Kidney epithelial cell (primary cell): Measurements from ENCODE around the gene TMUB1. TPM values are rescaled to one million over a fixed set of nuclear protein-coding genes. Genes with fewer than 3 reads are reported as not detected.

Experiments used
- DNase-seq: peaks from one replicate; pipeline ENCODE4 v3.0.0-alpha.2; 2010; ENCODE audit warnings: low read depth
- H3K27me3 ChIP-seq: 2 replicates; pipeline ENCODE4 v1.6.0; 2011; ENCODE audit warnings: low read length; ENCODE audit not compliant: control insufficient read depth, insufficient read depth
- H3K36me3 ChIP-seq: 2 replicates; pipeline ENCODE4 v1.5.1; 2011; ENCODE audit warnings: low read length; ENCODE audit not compliant: control insufficient read depth, insufficient read depth
- H3K4me3 ChIP-seq: 2 replicates; pipeline ENCODE4 v1.5.1; 2011; ENCODE audit warnings: low read depth, mild to moderate bottlenecking, control low read depth, low read length
- CTCF ChIP-seq: IDR thresholded peaks from 2 replicates; pipeline ENCODE4 v1.5.1; 2011; ENCODE audit warnings: mild to moderate bottlenecking, moderate library complexity, low read length, control low read depth, inconsistent platforms; ENCODE audit not compliant: insufficient read depth, poor library complexity, severe bottlenecking
- total RNA-seq: library from RNA; depleted of rRNA; stranded (reverse); fragments of >200 nt; gene quantifications from 2 replicates; pipeline ENCODE4 v1.2.3, GENCODE V29; 2015

The TMUB1 gene
- total RNA-seq, 1 donor from 2014 or later: 46.3 TPM

DNA sequence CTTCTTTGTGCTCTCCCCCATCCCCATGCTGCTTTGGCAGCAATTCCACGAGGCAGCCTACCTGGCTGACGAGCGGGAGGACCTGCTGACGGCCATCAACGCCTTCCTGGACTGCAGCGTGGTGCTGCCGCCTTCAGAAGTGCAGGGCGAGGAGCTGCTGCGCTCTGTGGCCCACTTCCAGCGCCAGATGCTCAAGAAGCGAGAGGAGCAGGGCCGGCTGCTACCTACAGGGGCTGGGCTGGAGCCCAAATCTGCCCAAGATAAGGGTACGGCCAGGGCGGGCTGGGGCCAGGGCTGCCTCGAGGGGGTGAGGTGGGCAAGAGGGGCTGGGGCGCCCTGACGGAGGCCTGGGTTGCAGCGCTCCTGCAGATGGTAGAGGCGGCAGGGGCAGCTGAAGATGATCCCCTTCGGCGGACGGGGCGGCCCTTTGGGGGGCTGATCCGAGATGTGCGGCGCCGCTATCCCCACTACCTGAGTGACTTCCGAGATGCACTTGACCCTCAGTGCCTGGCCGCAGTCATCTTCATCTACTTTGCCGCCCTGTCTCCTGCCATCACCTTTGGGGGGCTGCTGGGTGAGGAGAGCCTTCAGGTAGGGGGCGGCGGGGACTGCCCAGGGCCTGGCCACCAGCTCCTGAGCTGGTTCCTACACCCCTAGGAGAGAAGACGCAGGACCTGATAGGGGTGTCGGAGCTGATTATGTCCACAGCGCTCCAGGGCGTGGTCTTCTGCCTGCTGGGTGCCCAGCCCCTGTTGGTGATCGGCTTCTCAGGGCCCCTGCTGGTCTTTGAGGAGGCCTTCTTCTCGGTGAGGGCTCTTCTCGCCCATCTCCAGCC lies 12.0 kb downstream of the TMUB1 start:
- Histone ChIP-seq H3K27me3 (no peaks in the 10 kb centered on the region), H3K4me3 (no peak overlapping the region), H3K36me3 (peaks cover 3% of the 10 kb centered on the region)
- no peak for DNase-seq
- TF ChIP-seq CTCF: no peak

DNA sequence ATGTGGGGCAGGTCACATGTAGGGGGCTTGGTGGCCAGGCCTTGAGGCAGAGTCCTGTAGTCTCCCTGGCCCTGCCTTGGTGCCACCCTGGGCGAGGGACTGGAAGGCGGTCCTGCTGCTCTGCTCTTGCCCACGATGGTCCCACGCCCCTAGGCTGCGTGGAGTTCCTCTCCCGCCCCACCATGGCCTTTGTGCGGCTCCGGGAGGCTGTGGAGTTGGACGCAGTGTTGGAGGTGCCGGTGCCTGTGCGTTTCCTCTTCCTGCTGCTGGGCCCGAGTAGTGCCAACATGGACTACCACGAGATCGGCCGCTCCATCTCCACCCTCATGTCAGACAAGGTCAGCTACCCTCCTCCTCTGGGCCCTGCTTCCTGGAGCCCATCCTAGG lies 12.7 kb downstream of the TMUB1 start:
- TF ChIP-seq CTCF: no peak
- DNase-seq: no peak
- Histone ChIP-seq H3K36me3 (peaks cover 4% of the 10 kb centered on the region), H3K4me3 (no peak overlapping the region), H3K27me3 (no peaks in the 10 kb centered on the region)

GRCh38 chr7:151069841-151070573 lies 13.3 kb downstream of the TMUB1 start:
- Histone ChIP-seq H3K4me3 (no peak overlapping the region), H3K36me3 (peaks cover 4% of the 10 kb centered on the region), H3K27me3 (no peaks in the 10 kb centered on the region)
- no peak for DNase-seq
- TF ChIP-seq CTCF: no peak

GRCh38 chr7:151068069-151068773 lies 15.1 kb downstream of the TMUB1 start:
- TF ChIP-seq CTCF: no peak
- Histone ChIP-seq H3K36me3 (peaks cover 4% of the 10 kb centered on the region), H3K4me3 (no peak overlapping the region), H3K27me3 (no peaks in the 10 kb centered on the region)
- no peak for DNase-seq

DNA sequence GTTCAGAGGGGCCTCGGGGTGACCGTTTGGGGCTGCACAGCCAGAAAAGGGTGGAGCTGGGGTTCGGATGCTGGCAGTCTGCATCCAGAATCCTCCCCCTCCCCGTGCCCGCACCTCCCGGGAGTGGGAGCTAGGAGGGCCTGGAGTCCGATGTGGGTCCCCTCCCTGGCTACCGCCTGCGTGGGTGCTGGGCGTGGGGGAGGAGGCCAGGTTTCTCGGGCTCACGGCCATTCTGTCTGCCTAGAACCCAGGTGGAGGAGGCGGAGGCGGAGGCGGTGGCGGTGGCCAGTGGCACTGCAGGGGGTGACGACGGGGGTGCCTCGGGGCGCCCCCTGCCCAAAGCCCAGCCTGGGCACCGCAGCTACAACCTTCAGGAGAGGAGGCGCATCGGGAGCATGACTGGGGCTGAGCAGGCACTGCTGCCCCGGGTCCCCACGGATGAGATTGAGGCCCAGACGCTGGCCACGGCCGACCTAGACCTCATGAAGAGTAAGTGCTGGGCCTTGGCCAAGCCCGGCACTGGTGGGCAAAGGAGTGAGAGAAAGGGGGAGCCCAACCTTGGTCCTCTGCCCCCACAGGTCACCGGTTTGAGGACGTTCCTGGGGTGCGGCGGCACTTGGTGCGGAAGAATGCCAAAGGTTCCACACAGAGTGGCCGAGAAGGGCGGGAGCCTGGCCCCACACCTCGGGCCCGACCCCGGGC lies 16.9 kb downstream of the TMUB1 start:
- Histone ChIP-seq H3K27me3 (no peaks in the 10 kb centered on the region), H3K36me3 (peaks cover 4% of the 10 kb centered on the region), H3K4me3 (no peak overlapping the region)
- no peak for DNase-seq
- no peak for TF ChIP-seq CTCF
